Omental fat pad (tissue), 4 donors: Measurements from ENCODE around the gene CYP27A1. TPM values are rescaled to one million over a fixed set of nuclear protein-coding genes. Genes with fewer than 3 reads are reported as not detected.

Experiments
- ATAC-seq: fragments of 150-250 bp; one replicate; pipeline ENCODE4 v1.9.1; 2016; ENCODE audit warnings: mild to moderate bottlenecking, moderate library complexity; ENCODE audit not compliant: low FRiP score
- DNase-seq: peaks from one replicate; pipeline ENCODE4 v3.0.0-alpha.2; 2019; ENCODE audit warnings: low spot score
- CTCF ChIP-seq, 3 donors: fragments of 450-650 bp; IDR thresholded peaks; one replicate each; pipeline ENCODE4 v1.5.1; 2016 to 2017; ENCODE audit warnings: antibody characterized with exemption in 3 of 3, mild to moderate bottlenecking in 3 of 3, moderate library complexity in 2 of 3
- total RNA-seq, 4 donors: library from RNA; depleted of rRNA; stranded (reverse); fragments of >200 nt; gene quantifications; one replicate each; pipeline ENCODE4 v1.1.0, GENCODE V29; 2016

Gene CYP27A1
- total RNA-seq, 4 donors from 2014 or later, result 22.6 to 89.0 (median 35.9) TPM

GRCh38 chr2:218857371-218858137 is 75.6 kb downstream of the CYP27A1 start:
- no peak for DNase-seq
- no peak for ATAC-seq
- no peak for TF ChIP-seq CTCF (IDR thresholded peaks at IDR 0.05)

- DNase-seq (no peak), ATAC-seq (no peak)
- TF ChIP-seq CTCF (IDR thresholded peaks at IDR 0.05), result no peak
These were observed 76.1 kb downstream of the CYP27A1 start for GRCh38 chr2:218858138-218858445.

DNA sequence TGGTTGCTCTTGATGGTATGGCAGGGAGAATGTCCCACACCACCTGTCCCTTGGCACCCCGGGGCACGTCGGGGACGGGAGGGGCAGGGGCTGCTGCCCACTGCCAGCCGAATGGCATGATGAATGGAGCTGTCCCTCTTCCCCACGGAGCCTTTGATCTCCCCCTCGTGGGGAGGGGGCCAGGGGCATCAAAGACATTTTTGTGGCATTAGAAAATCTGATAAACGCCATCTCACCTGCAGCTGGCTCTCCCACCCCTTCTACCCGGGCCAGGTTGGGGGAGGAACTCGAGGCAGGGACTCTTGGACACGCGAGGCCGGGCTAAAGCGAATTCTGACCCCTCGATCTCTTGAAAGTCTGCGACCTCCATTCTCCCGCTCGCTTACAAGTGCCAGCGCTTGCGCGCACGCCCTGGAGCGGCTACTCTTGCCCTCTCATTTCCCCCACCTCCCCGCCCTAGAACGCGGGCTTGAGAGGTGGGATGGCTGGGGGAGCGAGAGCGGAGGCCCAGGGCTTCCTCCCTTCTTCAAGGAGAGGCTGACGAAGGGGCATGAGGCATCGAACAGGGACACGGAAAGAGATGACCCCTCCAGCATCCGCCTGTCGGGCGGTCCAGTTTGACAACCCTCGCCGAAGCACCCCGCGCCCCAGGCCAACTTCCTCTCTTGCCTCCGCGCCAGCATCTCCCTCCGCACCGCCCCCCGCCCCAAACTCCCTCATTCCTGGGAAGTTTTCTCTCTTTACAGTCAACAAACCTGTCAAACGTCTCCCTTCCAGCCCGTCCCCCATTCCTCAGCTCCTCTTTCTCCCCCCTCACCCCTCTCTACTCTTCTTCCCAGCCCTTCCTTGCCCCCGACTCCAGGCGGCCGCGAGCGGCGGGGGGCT is 77.0 kb downstream of the CYP27A1 start:
- ATAC-seq, result no peak

DNA sequence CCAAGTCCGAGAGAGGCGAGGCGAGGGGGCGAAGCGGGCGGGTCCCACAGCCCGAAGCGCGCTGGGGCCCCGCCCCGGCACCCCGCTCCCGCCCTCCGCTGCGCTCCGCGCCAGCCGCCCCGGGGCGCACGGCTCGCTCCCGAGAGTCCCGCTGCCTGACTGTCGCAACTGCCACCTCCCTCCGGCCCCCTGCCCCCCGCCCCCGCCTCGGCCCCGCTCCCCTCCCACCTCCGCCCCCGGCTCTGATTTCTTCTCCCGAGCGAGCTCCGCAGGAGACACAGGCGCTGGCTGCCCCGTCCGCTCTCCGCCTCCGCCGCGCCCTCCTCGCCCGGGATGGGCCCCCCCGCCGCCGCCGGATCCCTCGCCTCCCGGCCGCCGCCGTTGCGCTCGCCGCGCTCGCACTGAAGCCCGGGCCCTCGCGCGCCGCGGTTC is 77.6 kb downstream of the CYP27A1 start, which contains the start of gene WNT6:
Gene WNT6, plus strand, starts transcription at position 250 of the 432 bp plus-strand sequence. CDS start 233 bp downstream, outside the sequence.
- peak; percentile 37 for ATAC-seq
- TF ChIP-seq CTCF (IDR thresholded peaks at IDR 0.05), result no peak

More for the DNA sequence above, 77.0 kb downstream of the CYP27A1 start:
- TF ChIP-seq CTCF (IDR thresholded peaks at IDR 0.05), result no peak
- DNase-seq, result no peak

GRCh38 chr2:218859988-218860831 is 78.3 kb downstream of the CYP27A1 start:
- ATAC-seq (no peak), DNase-seq (no peak)

More for the DNA sequence above, 77.6 kb downstream of the CYP27A1 start, which contains the start of gene WNT6:
- no peak for DNase-seq

More at GRCh38 chr2:218859988-218860831, 78.3 kb downstream of the CYP27A1 start:
- TF ChIP-seq CTCF (IDR thresholded peaks at IDR 0.05), result no peak
